ENCODE measurements around the gene WRNIP1. TPM values are rescaled to one million over a fixed set of nuclear protein-coding genes. Genes with fewer than 3 reads are reported as not detected.

WRNIP1 gene
- total RNA-seq, 1 experiment from 2014 or later: 78.8 TPM

DNA sequence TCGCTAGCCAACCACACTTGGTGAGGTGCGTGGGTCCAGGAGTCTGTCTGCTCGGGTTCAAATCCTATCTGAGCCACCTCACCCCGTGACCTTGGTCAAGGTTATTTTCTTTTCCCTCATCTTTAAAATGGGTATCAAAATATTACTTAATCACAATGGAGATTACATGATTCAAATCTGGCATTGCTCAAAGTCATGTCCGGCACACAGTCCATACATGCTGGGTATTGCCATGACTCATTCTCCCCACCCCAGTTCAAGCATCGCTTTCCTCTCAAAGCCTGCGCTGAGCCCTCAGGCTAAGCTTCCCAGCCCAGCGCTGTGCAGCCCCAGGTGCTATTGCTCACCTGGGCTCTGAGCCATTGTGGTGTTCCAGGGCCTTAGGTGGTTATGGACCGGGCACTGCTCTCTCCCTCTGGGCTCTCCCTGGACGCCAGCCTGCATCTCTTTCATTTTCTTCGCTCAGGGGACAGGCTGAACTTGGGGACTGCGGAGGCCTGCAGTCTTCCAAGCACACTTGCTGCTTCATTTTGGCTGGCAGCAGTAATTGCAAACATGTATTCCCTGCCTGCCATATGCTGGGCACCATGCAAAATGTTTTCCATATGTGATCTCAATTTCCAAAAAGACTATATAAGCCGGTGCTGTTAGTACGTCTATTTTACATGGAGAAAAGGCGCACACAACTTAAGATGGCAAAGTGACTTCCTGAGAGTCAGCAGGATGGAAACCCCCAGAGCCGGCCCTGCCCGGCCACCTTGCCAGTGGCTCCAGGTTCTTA is 27.3 kb downstream of the WRNIP1 start:
- DNase-seq (ENCODE audit: low read depth, low spot score): peak; percentile 27
- ChIA-PET CTCF (interaction anchor here (1.1 to 2.6 kb wide), 13 partner anchors 12 to 197 kb away, joined by 3 to 50 read pairs (median 5); partner anchors contain the start of gene SERPINB1), POLR2A (interaction anchor here (0.9 to 1.5 kb wide), 3 partner anchors 16 to 139 kb away, joined by 3 to 5 read pairs (median 4); no protein-coding TSS in a partner anchor), RAD21 (ENCODE audit: low non-redundant PET in 1 of 2, low total read pairs in 2 of 2, uncharacterized antibody in 2 of 2, unreplicated experiment in 2 of 2) (interaction anchor here in 1 of 2 experiments (1.3 to 1.9 kb wide), 2 partner anchors 54 to 119 kb away, joined by 4 to 9 read pairs; no protein-coding TSS in a partner anchor)
- intact Hi-C loops (cut with micrococcal nuclease): loop anchor here (5.0 kb wide), 1 partner anchor 265 kb away; no protein-coding TSS in a partner anchor
- no peaks in the 10 kb centered on the region for H3K79me2 ChIP-seq (ENCODE audit: insufficient read depth, low read length)
- H3K27ac ChIP-seq (ENCODE audit: low read depth, low read length): no peak overlapping the region
- H2AFZ ChIP-seq (ENCODE audit: low read depth, low read length, poor library complexity, severe bottlenecking): no peak overlapping the region
- TF ChIP-seq TCF7L2 (IDR thresholded peaks at IDR 0.05; ENCODE audit: borderline replicate concordance, extremely low read depth, insufficient read depth, insufficient read length) (no peak), FOSL1 (IDR thresholded peaks at IDR 0.05; ENCODE audit: low read depth) (peak; percentile 55), EGR1 (IDR thresholded peaks at IDR 0.05; ENCODE audit: low read depth) (no peak), JUND (IDR thresholded peaks at IDR 0.05) (peak; percentile 63; the same call in 1 of the 2 replicates), CEBPB (IDR thresholded peaks at IDR 0.05; ENCODE audit: low read depth) (peak; percentile 65; the same call in 1 of the 2 replicates), EZH2 (IDR thresholded peaks at IDR 0.05) (no peak), POLR2AphosphoS5 (IDR thresholded peaks at IDR 0.05; ENCODE audit: low read depth, low read length) (no peak), SP1 (IDR thresholded peaks at IDR 0.05; ENCODE audit: low read depth) (peak; percentile 58; the same call in 1 of the 2 replicates), RAD21 (IDR thresholded peaks at IDR 0.05; ENCODE audit: low read depth) (no peak), SIN3A (IDR thresholded peaks at IDR 0.05; ENCODE audit: low read depth) (no peak), YY1 (IDR thresholded peaks at IDR 0.05; ENCODE audit: extremely low read depth, insufficient replicate concordance, low read depth, low read length) (no peak), CBX3 (IDR thresholded peaks at IDR 0.05; ENCODE audit: low read depth) (no peak), ZFX (IDR thresholded peaks at IDR 0.05) (no peak), ZBTB33 (IDR thresholded peaks at IDR 0.05; ENCODE audit: extremely low read depth, insufficient replicate concordance, low read length) (no peak)
- TF ChIP-seq, protein P1, sequence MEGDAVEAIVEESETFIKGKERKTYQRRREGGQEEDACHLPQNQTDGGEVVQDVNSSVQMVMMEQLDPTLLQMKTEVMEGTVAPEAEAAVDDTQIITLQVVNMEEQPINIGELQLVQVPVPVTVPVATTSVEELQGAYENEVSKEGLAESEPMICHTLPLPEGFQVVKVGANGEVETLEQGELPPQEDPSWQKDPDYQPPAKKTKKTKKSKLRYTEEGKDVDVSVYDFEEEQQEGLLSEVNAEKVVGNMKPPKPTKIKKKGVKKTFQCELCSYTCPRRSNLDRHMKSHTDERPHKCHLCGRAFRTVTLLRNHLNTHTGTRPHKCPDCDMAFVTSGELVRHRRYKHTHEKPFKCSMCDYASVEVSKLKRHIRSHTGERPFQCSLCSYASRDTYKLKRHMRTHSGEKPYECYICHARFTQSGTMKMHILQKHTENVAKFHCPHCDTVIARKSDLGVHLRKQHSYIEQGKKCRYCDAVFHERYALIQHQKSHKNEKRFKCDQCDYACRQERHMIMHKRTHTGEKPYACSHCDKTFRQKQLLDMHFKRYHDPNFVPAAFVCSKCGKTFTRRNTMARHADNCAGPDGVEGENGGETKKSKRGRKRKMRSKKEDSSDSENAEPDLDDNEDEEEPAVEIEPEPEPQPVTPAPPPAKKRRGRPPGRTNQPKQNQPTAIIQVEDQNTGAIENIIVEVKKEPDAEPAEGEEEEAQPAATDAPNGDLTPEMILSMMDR (IDR thresholded peaks at IDR 0.05 in 2 of 3, conservative IDR thresholded peaks at IDR 0.05 in 1 of 3; ENCODE audit: borderline replicate concordance in 1 of 3, insufficient read depth in 1 of 3, low read depth in 2 of 3, low read length in 2 of 3): no peak
- TF ChIP-seq, protein P2, sequence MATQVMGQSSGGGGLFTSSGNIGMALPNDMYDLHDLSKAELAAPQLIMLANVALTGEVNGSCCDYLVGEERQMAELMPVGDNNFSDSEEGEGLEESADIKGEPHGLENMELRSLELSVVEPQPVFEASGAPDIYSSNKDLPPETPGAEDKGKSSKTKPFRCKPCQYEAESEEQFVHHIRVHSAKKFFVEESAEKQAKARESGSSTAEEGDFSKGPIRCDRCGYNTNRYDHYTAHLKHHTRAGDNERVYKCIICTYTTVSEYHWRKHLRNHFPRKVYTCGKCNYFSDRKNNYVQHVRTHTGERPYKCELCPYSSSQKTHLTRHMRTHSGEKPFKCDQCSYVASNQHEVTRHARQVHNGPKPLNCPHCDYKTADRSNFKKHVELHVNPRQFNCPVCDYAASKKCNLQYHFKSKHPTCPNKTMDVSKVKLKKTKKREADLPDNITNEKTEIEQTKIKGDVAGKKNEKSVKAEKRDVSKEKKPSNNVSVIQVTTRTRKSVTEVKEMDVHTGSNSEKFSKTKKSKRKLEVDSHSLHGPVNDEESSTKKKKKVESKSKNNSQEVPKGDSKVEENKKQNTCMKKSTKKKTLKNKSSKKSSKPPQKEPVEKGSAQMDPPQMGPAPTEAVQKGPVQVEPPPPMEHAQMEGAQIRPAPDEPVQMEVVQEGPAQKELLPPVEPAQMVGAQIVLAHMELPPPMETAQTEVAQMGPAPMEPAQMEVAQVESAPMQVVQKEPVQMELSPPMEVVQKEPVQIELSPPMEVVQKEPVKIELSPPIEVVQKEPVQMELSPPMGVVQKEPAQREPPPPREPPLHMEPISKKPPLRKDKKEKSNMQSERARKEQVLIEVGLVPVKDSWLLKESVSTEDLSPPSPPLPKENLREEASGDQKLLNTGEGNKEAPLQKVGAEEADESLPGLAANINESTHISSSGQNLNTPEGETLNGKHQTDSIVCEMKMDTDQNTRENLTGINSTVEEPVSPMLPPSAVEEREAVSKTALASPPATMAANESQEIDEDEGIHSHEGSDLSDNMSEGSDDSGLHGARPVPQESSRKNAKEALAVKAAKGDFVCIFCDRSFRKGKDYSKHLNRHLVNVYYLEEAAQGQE (IDR thresholded peaks at IDR 0.05; ENCODE audit: low read depth): no peak
- TF ChIP-seq, protein P3, sequence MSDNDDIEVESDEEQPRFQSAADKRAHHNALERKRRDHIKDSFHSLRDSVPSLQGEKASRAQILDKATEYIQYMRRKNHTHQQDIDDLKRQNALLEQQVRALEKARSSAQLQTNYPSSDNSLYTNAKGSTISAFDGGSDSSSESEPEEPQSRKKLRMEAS (IDR thresholded peaks at IDR 0.05): peak; percentile 40; the same call in 1 of the 2 replicates
- H4K20me1 ChIP-seq (ENCODE audit: insufficient read depth): no peaks in the 10 kb centered on the region
- BruUV-seq (replicated peaks): no TSS peak
- no peaks in the 10 kb centered on the region for H3K9me2 ChIP-seq (ENCODE audit: insufficient read depth)
- ATAC-seq: peak; percentile 50
- H3K27me3 ChIP-seq (ENCODE audit: insufficient read depth, low read length): no peaks in the 10 kb centered on the region
- peaks cover 0 to 2% of the 10 kb centered on the region in 2 experiments; a peak in 1 of 4 replicates for H3K36me3 ChIP-seq (ENCODE audit: control insufficient read depth in 1 of 2, insufficient read depth in 2 of 2, low read length in 2 of 2)
- peaks cover 13 to 65% of the 10 kb centered on the region in 2 experiments; a peak in 3 of 4 replicates for H3K4me1 ChIP-seq (ENCODE audit: control insufficient read depth in 1 of 2, insufficient read depth in 2 of 2, low read length in 2 of 2)
- H3K4me2 ChIP-seq (ENCODE audit: low read length): peak overlapping the region; percentile 48
- no peak overlapping the region for H3K4me3 ChIP-seq (replicated peaks in 1 of 2; ENCODE audit: low read depth in 1 of 2, low read length in 2 of 2)
- H3K9ac ChIP-seq (ENCODE audit: low read length): no peak overlapping the region
- no peaks in the 10 kb centered on the region for H3K9me3 ChIP-seq (ENCODE audit: control insufficient read depth in 1 of 2, insufficient read depth in 1 of 2, low read depth in 1 of 2, low read length in 2 of 2)

All from HCT116 (cell line).